ENCODE measurements around the gene WDR37.
"Not testable (repeated sequence)": the region's sequence is repeated elsewhere in the genome, so short reads cannot be mapped to it uniquely, and the experiment has no call there.

DNA sequence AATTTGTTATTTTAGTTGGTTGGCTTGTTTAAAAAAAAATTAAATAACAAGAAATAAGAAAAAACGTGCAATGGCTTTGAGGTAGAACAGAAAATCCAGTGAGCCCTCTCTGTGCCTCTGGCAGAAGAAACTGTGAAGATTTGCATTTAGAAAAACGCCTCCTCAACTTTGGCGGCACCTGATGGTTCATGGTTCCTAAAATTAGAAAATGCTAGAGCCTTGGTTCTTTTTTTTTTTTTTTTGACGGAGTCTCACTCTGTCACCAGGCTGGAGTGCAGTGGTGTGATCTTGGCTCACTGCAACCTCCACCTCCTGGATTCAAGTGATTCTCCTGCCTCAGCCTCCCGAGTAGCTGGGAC is 105.1 kb downstream of the WDR37 start:
- TF ChIP-seq, protein P1, sequence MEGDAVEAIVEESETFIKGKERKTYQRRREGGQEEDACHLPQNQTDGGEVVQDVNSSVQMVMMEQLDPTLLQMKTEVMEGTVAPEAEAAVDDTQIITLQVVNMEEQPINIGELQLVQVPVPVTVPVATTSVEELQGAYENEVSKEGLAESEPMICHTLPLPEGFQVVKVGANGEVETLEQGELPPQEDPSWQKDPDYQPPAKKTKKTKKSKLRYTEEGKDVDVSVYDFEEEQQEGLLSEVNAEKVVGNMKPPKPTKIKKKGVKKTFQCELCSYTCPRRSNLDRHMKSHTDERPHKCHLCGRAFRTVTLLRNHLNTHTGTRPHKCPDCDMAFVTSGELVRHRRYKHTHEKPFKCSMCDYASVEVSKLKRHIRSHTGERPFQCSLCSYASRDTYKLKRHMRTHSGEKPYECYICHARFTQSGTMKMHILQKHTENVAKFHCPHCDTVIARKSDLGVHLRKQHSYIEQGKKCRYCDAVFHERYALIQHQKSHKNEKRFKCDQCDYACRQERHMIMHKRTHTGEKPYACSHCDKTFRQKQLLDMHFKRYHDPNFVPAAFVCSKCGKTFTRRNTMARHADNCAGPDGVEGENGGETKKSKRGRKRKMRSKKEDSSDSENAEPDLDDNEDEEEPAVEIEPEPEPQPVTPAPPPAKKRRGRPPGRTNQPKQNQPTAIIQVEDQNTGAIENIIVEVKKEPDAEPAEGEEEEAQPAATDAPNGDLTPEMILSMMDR (IDR thresholded peaks at IDR 0.05) = not testable (repeated sequence)
- TF ChIP-seq POLR2A (IDR thresholded peaks at IDR 0.05) = not testable (repeated sequence)
